ENCODE measurements around the gene CLEC2L.

DNA sequence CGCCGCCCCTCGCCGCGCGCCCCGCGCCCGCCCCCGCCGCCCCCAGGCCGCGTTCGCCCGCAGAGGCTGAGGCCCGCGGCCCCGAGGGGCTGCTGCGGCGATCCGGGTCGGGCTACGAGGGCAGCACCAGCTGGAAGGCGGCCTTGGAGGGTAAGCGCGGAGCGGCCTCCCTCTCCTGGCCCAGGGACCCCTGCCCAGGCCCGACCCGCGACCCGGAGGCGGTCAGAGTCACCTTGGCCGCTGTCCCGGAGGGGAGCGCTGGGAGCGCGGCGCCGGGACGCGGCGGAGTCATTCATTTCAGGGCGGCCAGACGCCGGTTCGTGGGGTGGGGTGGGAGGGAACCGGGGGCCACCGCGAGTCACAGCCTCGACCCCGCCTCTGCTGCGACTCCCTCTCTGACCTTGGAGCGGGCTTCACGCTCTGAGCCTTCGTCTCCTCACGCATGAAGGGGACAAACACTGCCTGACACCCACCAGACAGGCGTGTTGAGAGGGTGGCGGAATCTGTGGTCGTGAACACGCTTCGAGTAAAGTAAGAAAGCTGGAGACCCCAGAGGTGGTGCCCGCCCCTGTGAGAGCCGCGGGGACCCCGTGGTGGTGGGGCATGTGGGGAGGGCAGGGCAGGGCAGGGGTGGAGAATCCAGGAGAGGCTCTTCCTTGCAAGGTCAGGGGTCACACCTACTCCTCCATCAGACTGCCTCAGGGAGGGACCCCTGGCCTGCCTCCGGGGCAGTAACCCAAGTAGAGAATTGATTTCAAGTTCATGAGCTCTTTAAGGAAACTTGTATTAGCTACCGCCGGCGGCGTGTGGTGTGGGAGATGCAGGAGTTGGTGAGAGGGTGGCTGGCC, 707 bp downstream of the CLEC2L start:
- TF ChIP-seq POLR2A (IDR thresholded peaks at IDR 0.05) (no peak), CTCF (IDR thresholded peaks at IDR 0.05) (no peak)
